WTC11 (cell line): ENCODE results near the gene OXSR1.
A peak's percentile ranks its signal among the peaks of the same experiment; 100 is the strongest.

Experiments
- AFF4 ChIP-seq: sonication (generic); formaldehyde crosslinking; IDR thresholded peaks from 2 replicates; pipeline ENCODE4 v1.8.1; 2023; ENCODE audit warnings: mild to moderate bottlenecking, missing genetic modification reagents, borderline replicate concordance
- ATF3 ChIP-seq: sonication (generic); formaldehyde crosslinking; conservative IDR thresholded peaks from 2 replicates; pipeline ENCODE4 v1.8.1; 2022; ENCODE audit warnings: mild to moderate bottlenecking, missing genetic modification reagents
- CTCF ChIP-seq: fragments of 200-600 bp; IDR thresholded peaks from 2 replicates; pipeline ENCODE4 v1.8.0; 2022; ENCODE audit warnings: antibody characterized with exemption
- ELF4 ChIP-seq: sonication (generic); formaldehyde crosslinking; IDR thresholded peaks from 2 replicates; pipeline ENCODE4 v1.8.1; 2022; ENCODE audit warnings: low read depth, mild to moderate bottlenecking, moderate library complexity, missing genetic modification reagents
- IRF2 ChIP-seq: sonication (generic); formaldehyde crosslinking; IDR thresholded peaks from 2 replicates; pipeline ENCODE4 v1.8.0; 2022; ENCODE audit warnings: low read depth, missing genetic modification reagents, borderline replicate concordance
- MXD4 ChIP-seq: fragments of 250-450 bp; sonication (Bioruptor Pico); IDR thresholded peaks from 2 replicates; pipeline ENCODE4 v1.8.0; 2021; ENCODE audit warnings: mild to moderate bottlenecking, moderate library complexity, borderline replicate concordance
- NR3C1 ChIP-seq: sonication (generic); formaldehyde crosslinking; conservative IDR thresholded peaks from 2 replicates; pipeline ENCODE4 v1.8.1; 2023; ENCODE audit warnings: low read depth, mild to moderate bottlenecking, missing genetic modification reagents
- RELA ChIP-seq: sonication (generic); formaldehyde crosslinking; IDR thresholded peaks from 2 replicates; pipeline ENCODE4 v1.8.1; 2022; ENCODE audit warnings: missing genetic modification reagents, mild to moderate bottlenecking, borderline replicate concordance
- SP1 ChIP-seq: sonication (generic); formaldehyde crosslinking; conservative IDR thresholded peaks from 2 replicates; pipeline ENCODE4 v1.8.1; 2022; ENCODE audit warnings: missing genetic modification reagents
- USF2 ChIP-seq: sonication (generic); formaldehyde crosslinking; IDR thresholded peaks from 2 replicates; pipeline ENCODE4 v1.8.1; 2023; ENCODE audit warnings: mild to moderate bottlenecking, missing genetic modification reagents, moderate library complexity
- ZNF671 ChIP-seq: fragments of 250-450 bp; sonication (Bioruptor Pico); IDR thresholded peaks from 2 replicates; pipeline ENCODE4 v1.8.0; 2021; ENCODE audit warnings: mild to moderate bottlenecking

GRCh38 chr3:38117748-38118420 lies 47.5 kb upstream of the OXSR1 start:
- no peak for TF ChIP-seq IRF2 (CRISPR knock-in tag)
- no peak for TF ChIP-seq AFF4 (CRISPR knock-in tag)
- no peak for TF ChIP-seq ELF4 (CRISPR knock-in tag)
- TF ChIP-seq CTCF: peak; percentile 60
- TF ChIP-seq ATF3: no peak
- TF ChIP-seq RELA (CRISPR knock-in tag): no peak
- TF ChIP-seq NR3C1 (CRISPR knock-in tag): no peak
- TF ChIP-seq MXD4 (CRISPR knock-in tag): no peak
- no peak for TF ChIP-seq ZNF671 (CRISPR knock-in tag)
- no peak for TF ChIP-seq SP1 (CRISPR knock-in tag)
- no peak for TF ChIP-seq USF2 (CRISPR knock-in tag)
